Common myeloid progenitor, CD34-positive (primary cell): ENCODE measurements around the gene ZNF22.

Source experiments
- CTCF ChIA-PET: fragments of 350-600 bp; sonication (Branson Sonifier 250); formaldehyde crosslinking; loops from one replicate; lab custom pipeline; 2021; ENCODE audit warnings: antibody characterized with exemption; lab: Charles Lee
- POLR2A ChIA-PET: fragments of 350-600 bp; sonication (Branson Sonifier 250); formaldehyde crosslinking; loops from one replicate; lab custom pipeline; 2021; ENCODE audit warnings: antibody characterized with exemption; lab: Charles Lee
- DNase-seq, 3 donors: peaks; one replicate each; pipeline versions ENCODE4 v3.0.0 to v3.0.0-alpha.2; 2013
- H3K27ac ChIP-seq, 2 experiments: 1 replicate in 1 of 2; 2 replicates in 1 of 2; pipeline ENCODE4 v1.7.0; 2013; ENCODE audit warnings: inconsistent platforms in 2 of 2, low read length in 2 of 2, mild to moderate bottlenecking in 2 of 2, low read depth in 1 of 2, moderate library complexity in 1 of 2; ENCODE audit not compliant: severe bottlenecking in 2 of 2, insufficient read depth in 1 of 2, poor library complexity in 1 of 2
- H3K27me3 ChIP-seq, 5 experiments: replicated peaks in 2 of 5; 1 replicate in 3 of 5; 2 replicates in 2 of 5; pipeline versions ENCODE4 v1.6.1 to v1.7.0; 2013; ENCODE audit warnings: low read length in 4 of 5, mild to moderate bottlenecking in 2 of 5, moderate library complexity in 2 of 5, inconsistent platforms in 1 of 5; ENCODE audit not compliant: insufficient read depth in 5 of 5, control insufficient read depth in 4 of 5
- H3K36me3 ChIP-seq, 4 experiments: 1 replicate in 2 of 4; 2 replicates in 2 of 4; pipeline versions ENCODE4 v1.6.1 to v1.7.0; 2013; ENCODE audit warnings: low read length in 3 of 4, control low read depth in 1 of 4, mild to moderate bottlenecking in 1 of 4; ENCODE audit not compliant: control insufficient read depth in 4 of 4, insufficient read depth in 4 of 4
- H3K4me1 ChIP-seq, 4 experiments: 1 replicate in 3 of 4; 2 replicates in 1 of 4; pipeline versions ENCODE4 v1.6.1 to v1.7.1; 2013; ENCODE audit warnings: low read length in 3 of 4, mild to moderate bottlenecking in 3 of 4, control low read depth in 1 of 4, inconsistent platforms in 1 of 4, moderate library complexity in 1 of 4; ENCODE audit not compliant: control insufficient read depth in 4 of 4, insufficient read depth in 4 of 4; ENCODE audit errors: control extremely low read depth in 1 of 4
- H3K4me3 ChIP-seq, 7 experiments: 1 replicate in 4 of 7; 2 replicates in 3 of 7; pipeline versions ENCODE4 v1.5.1 to v1.7.0; 2013; ENCODE audit warnings: mild to moderate bottlenecking in 7 of 7, low read length in 6 of 7, moderate library complexity in 6 of 7, inconsistent platforms in 2 of 7, low read depth in 2 of 7, control low read depth in 1 of 7; ENCODE audit not compliant: insufficient read depth in 4 of 7, control insufficient read depth in 1 of 7; ENCODE audit errors: extremely low read depth in 1 of 7
- H3K9me3 ChIP-seq, 5 experiments: 1 replicate in 4 of 5; 2 replicates in 1 of 5; pipeline versions ENCODE4 v1.6.1 to v1.7.1; 2013; ENCODE audit warnings: low read length in 4 of 5, mild to moderate bottlenecking in 2 of 5, inconsistent platforms in 1 of 5, low read depth in 1 of 5, moderate library complexity in 1 of 5; ENCODE audit not compliant: control insufficient read depth in 4 of 5, insufficient read depth in 2 of 5; ENCODE audit errors: control extremely low read depth in 1 of 5
- WGBS: methylation state at CpG from one replicate; pipeline ENCODE4 v1.1.5; 2013; ENCODE audit not compliant: insufficient coverage; 5-methylcytosine and 5-hydroxymethylcytosine counted together

ZNF22 gene

GRCh38 chr10:44965104-44965503, 35.6 kb upstream of the ZNF22 start:
- Histone ChIP-seq H3K36me3 (no peaks in the 10 kb centered on the region), H3K4me3 (no peak overlapping the region), H3K27ac (no peak overlapping the region), H3K4me1 (peaks cover 26 to 78% (median 38%) of the 10 kb centered on the region in 4 experiments), H3K9me3 (no peaks in the 10 kb centered on the region), H3K27me3 (no peaks in the 10 kb centered on the region)
- CTCF ChIA-PET, result interaction anchor here (0.8 to 4.8 kb wide), 8 partner anchors 8 to 38 kb away, joined by 3 to 21 read pairs (median 6); partner anchors contain the start of gene DEPP1
- POLR2A ChIA-PET, result no interaction called here
- no peak for DNase-seq
- no CpG with 5 or more reads among the region's 1 CpG for WGBS

GRCh38 chr10:44965651-44966097, 35.0 kb upstream of the ZNF22 start:
- WGBS, result 97% methylated on average over 5 of the region's 6 CpGs

GRCh38 chr10:44966129-44966815, 34.5 kb upstream of the ZNF22 start:
- Histone ChIP-seq H3K9me3 (no peaks in the 10 kb centered on the region), H3K4me3 (no peak overlapping the region), H3K36me3 (peaks cover 0 to 2% (median 0%) of the 10 kb centered on the region in 4 experiments), H3K27me3 (no peaks in the 10 kb centered on the region), H3K27ac (no peak overlapping the region), H3K4me1 (peaks cover 26 to 66% (median 33%) of the 10 kb centered on the region in 4 experiments)
- CTCF ChIA-PET, result interaction anchor here (0.7 to 5.1 kb wide), 12 partner anchors 7 to 34 kb away, joined by 3 to 40 read pairs (median 6); no protein-coding TSS in a partner anchor
- DNase-seq, result no peak
- 56% methylated on average over 6 of the region's 8 CpGs for WGBS
- POLR2A ChIA-PET, result interaction anchor here (3.6 kb wide), 1 partner anchor 12 kb away, joined by 12 read pairs; the partner anchor contains the start of gene DEPP1

More at GRCh38 chr10:44965651-44966097, 35.0 kb upstream of the ZNF22 start:
- no peaks in the 10 kb centered on the region for H3K36me3 ChIP-seq
- H3K4me3 ChIP-seq, result no peak overlapping the region
- no peak overlapping the region for H3K27ac ChIP-seq
- peaks cover 26 to 72% (median 33%) of the 10 kb centered on the region in 4 experiments for H3K4me1 ChIP-seq
- H3K9me3 ChIP-seq, result no peaks in the 10 kb centered on the region
- CTCF ChIA-PET, result interaction anchor here (0.8 to 4.8 kb wide), 10 partner anchors 8 to 38 kb away, joined by 3 to 21 read pairs (median 6); no protein-coding TSS in a partner anchor
- DNase-seq, result no peak
- POLR2A ChIA-PET, result no interaction called here
- no peaks in the 10 kb centered on the region for H3K27me3 ChIP-seq

GRCh38 chr10:44966816-44967509, 33.8 kb upstream of the ZNF22 start:
- H3K9me3 ChIP-seq, result no peaks in the 10 kb centered on the region
- H3K36me3 ChIP-seq, result peaks cover 0 to 4% (median 0%) of the 10 kb centered on the region in 4 experiments
- peaks cover 26 to 62% (median 33%) of the 10 kb centered on the region in 4 experiments for H3K4me1 ChIP-seq
- H3K27me3 ChIP-seq, result no peaks in the 10 kb centered on the region
- no peak overlapping the region for H3K27ac ChIP-seq
- 99% methylated on average over 8 of the region's 8 CpGs for WGBS
- DNase-seq, result peak in 1 of 3 donors; percentile 18
- no peak overlapping the region for H3K4me3 ChIP-seq
- ChIA-PET CTCF (interaction anchor here (0.7 to 5.1 kb wide), 16 partner anchors 7 to 48 kb away, joined by 3 to 40 read pairs (median 5); partner anchors contain the start of genes DEPP1 and ZNF22), POLR2A (interaction anchor here (3.6 kb wide), 1 partner anchor 11 kb away, joined by 12 read pairs; the partner anchor contains the start of gene DEPP1)

- peak in 2 of 3 donors; percentile 40 to 49 for DNase-seq
- Histone ChIP-seq H3K9me3 (no peaks in the 10 kb centered on the region), H3K27ac (peak overlapping the region in 1 of 2 experiments; percentile 6), H3K36me3 (peaks cover 0 to 4% (median 0%) of the 10 kb centered on the region in 4 experiments), H3K4me3 (peak overlapping the region in 1 of 7 experiments; percentile 26), H3K27me3 (no peaks in the 10 kb centered on the region), H3K4me1 (peaks cover 26 to 62% (median 33%) of the 10 kb centered on the region in 4 experiments)
- WGBS, result 40% methylated on average over 1 of the region's 4 CpGs
- ChIA-PET POLR2A (interaction anchor here (3.6 kb wide), 1 partner anchor 11 kb away, joined by 12 read pairs; the partner anchor contains the start of gene DEPP1), CTCF (interaction anchor here (0.7 to 5.1 kb wide), 10 partner anchors 11 to 48 kb away, joined by 3 to 40 read pairs (median 5); partner anchors contain the start of genes DEPP1 and ZNF22)
Measured at GRCh38 chr10:44967616-44968015, 33.1 kb upstream of the ZNF22 start.

- no peaks in the 10 kb centered on the region for H3K9me3 ChIP-seq
- H3K4me1 ChIP-seq, result peaks cover 26 to 60% (median 32%) of the 10 kb centered on the region in 4 experiments
- ChIA-PET POLR2A (interaction anchor here (3.6 kb wide), 1 partner anchor 10 kb away, joined by 12 read pairs; the partner anchor contains the start of gene DEPP1), CTCF (interaction anchor here (0.6 to 5.1 kb wide), 9 partner anchors 10 to 60 kb away, joined by 3 to 40 read pairs (median 5); partner anchors contain the start of genes DEPP1 and ZNF22)
- 7% methylated on average over 3 of the region's 3 CpGs for WGBS
- peaks cover 0 to 4% (median 0%) of the 10 kb centered on the region in 4 experiments for H3K36me3 ChIP-seq
- H3K27ac ChIP-seq, result peak overlapping the region in 1 of 2 experiments; percentile 6
- peak; percentile 65 to 91 (median 90) for DNase-seq
- no peaks in the 10 kb centered on the region for H3K27me3 ChIP-seq
- H3K4me3 ChIP-seq, result peak overlapping the region in 2 of 7 experiments; percentile 14 to 16
Measured at GRCh38 chr10:44968091-44968490, 32.6 kb upstream of the ZNF22 start.
